Measurements from ENCODE around the gene MKLN1.
A peak's percentile ranks its signal among the peaks of the same experiment; 100 is the strongest.

- TF ChIP-seq ELK1 (IDR thresholded peaks at IDR 0.05; ENCODE audit: low read depth, low read length) (no peak), CTCF (IDR thresholded peaks at IDR 0.05 in 2 of 3, conservative IDR thresholded peaks at IDR 0.05 in 1 of 3; ENCODE audit: control insufficient read depth in 2 of 3, extremely low read depth in 1 of 3, insufficient read depth in 1 of 3, low read depth in 3 of 3, low read length in 3 of 3) (peak in 1 of 3 experiments; percentile 20; a peak in 1 of 6 replicates), FOXM1 (IDR thresholded peaks at IDR 0.05; ENCODE audit: low read depth, low read length) (no peak), GABPA (IDR thresholded peaks at IDR 0.05; ENCODE audit: low read depth) (no peak), RAD51 (IDR thresholded peaks at IDR 0.05) (no peak)
- TF ChIP-seq, protein P1, sequence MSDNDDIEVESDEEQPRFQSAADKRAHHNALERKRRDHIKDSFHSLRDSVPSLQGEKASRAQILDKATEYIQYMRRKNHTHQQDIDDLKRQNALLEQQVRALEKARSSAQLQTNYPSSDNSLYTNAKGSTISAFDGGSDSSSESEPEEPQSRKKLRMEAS (IDR thresholded peaks at IDR 0.05; ENCODE audit: low read depth, low read length): no peak
- TF ChIP-seq, protein P2, sequence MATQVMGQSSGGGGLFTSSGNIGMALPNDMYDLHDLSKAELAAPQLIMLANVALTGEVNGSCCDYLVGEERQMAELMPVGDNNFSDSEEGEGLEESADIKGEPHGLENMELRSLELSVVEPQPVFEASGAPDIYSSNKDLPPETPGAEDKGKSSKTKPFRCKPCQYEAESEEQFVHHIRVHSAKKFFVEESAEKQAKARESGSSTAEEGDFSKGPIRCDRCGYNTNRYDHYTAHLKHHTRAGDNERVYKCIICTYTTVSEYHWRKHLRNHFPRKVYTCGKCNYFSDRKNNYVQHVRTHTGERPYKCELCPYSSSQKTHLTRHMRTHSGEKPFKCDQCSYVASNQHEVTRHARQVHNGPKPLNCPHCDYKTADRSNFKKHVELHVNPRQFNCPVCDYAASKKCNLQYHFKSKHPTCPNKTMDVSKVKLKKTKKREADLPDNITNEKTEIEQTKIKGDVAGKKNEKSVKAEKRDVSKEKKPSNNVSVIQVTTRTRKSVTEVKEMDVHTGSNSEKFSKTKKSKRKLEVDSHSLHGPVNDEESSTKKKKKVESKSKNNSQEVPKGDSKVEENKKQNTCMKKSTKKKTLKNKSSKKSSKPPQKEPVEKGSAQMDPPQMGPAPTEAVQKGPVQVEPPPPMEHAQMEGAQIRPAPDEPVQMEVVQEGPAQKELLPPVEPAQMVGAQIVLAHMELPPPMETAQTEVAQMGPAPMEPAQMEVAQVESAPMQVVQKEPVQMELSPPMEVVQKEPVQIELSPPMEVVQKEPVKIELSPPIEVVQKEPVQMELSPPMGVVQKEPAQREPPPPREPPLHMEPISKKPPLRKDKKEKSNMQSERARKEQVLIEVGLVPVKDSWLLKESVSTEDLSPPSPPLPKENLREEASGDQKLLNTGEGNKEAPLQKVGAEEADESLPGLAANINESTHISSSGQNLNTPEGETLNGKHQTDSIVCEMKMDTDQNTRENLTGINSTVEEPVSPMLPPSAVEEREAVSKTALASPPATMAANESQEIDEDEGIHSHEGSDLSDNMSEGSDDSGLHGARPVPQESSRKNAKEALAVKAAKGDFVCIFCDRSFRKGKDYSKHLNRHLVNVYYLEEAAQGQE (IDR thresholded peaks at IDR 0.05; ENCODE audit: low read depth, low read length): no peak
- TF ChIP-seq, protein P3, sequence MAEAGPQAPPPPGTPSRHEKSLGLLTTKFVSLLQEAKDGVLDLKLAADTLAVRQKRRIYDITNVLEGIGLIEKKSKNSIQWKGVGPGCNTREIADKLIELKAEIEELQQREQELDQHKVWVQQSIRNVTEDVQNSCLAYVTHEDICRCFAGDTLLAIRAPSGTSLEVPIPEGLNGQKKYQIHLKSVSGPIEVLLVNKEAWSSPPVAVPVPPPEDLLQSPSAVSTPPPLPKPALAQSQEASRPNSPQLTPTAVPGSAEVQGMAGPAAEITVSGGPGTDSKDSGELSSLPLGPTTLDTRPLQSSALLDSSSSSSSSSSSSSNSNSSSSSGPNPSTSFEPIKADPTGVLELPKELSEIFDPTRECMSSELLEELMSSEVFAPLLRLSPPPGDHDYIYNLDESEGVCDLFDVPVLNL (IDR thresholded peaks at IDR 0.05; ENCODE audit: low read depth, low read length): no peak
Observed at GRCh38 chr7:131488361-131488760, 160.7 kb downstream of the MKLN1 start.

All from GM12878 (cell line).